ENCODE data around the gene PRKCZ. TPM values are rescaled to one million over a fixed set of nuclear protein-coding genes. Genes with fewer than 3 reads are reported as not detected.

The PRKCZ gene
- total and polyA plus RNA-seq, 2 experiments from 2014 or later, result 1.4 to 2.8 TPM

GRCh38 chr1:2074396-2074795 lies 24.2 kb downstream of the PRKCZ start:
- 39 to 40% methylated on average over 17 to 19 of the region's 19 CpGs for WGBS, 2 experiments (ENCODE audit: low coverage in 1 of 2, low lambda C conversion rate in 2 of 2, missing lambda C conversion rate in 2 of 2)
- no peak for DNase-seq
- H3K9me3 ChIP-seq (ENCODE audit: low read depth), result no peaks in the 10 kb centered on the region
- in situ Hi-C loops (cut with MboI), result no loop called here
- no peak overlapping the region for H3K27ac ChIP-seq
- no peaks in the 10 kb centered on the region for H3K9me2 ChIP-seq (ENCODE audit: insufficient read depth)
- no peaks in the 10 kb centered on the region for H3K4me1 ChIP-seq (ENCODE audit: insufficient read depth)
- peak overlapping the region; percentile 96; the same call in 1 of the 2 replicates for H2AFZ ChIP-seq
- H3K9ac ChIP-seq, result peak overlapping the region; percentile 71
- no peaks in the 10 kb centered on the region for H3K36me3 ChIP-seq (ENCODE audit: low read depth)
- no peaks in the 10 kb centered on the region for H3K27me3 ChIP-seq (replicated peaks; ENCODE audit: insufficient read depth)
- H4K20me1 ChIP-seq (ENCODE audit: insufficient read depth), result no peaks in the 10 kb centered on the region
- peak overlapping the region; percentile 76; the same call in 1 of the 2 replicates for H3K4me3 ChIP-seq
- H3K79me2 ChIP-seq (ENCODE audit: insufficient read depth), result no peaks in the 10 kb centered on the region
- TF ChIP-seq EZH2 (IDR thresholded peaks at IDR 0.05; ENCODE audit: insufficient read depth, poor library complexity, severe bottlenecking) (no peak), EZH2phosphoT487 (IDR thresholded peaks at IDR 0.05; ENCODE audit: insufficient read depth, low read depth) (no peak)
- peak overlapping the region; percentile 84 for H3K4me2 ChIP-seq (ENCODE audit: unreplicated experiment)
- H3F3A ChIP-seq (ENCODE audit: insufficient read depth), result no peaks in the 10 kb centered on the region

- no peak for TF ChIP-seq EZH2 (IDR thresholded peaks at IDR 0.05; ENCODE audit: insufficient read depth, poor library complexity, severe bottlenecking)
- TF ChIP-seq EZH2phosphoT487 (IDR thresholded peaks at IDR 0.05; ENCODE audit: insufficient read depth, low read depth), result no peak
- 54 to 56% methylated on average over 37 to 38 of the region's 38 CpGs for WGBS, 2 experiments (ENCODE audit: low coverage in 1 of 2, low lambda C conversion rate in 2 of 2, missing lambda C conversion rate in 2 of 2)
- in situ Hi-C loops (cut with MboI), result no loop called here
- Histone ChIP-seq H3K9me3 (ENCODE audit: low read depth) (no peaks in the 10 kb centered on the region), H3K9ac (no peak overlapping the region), H3K4me2 (ENCODE audit: unreplicated experiment) (no peak overlapping the region), H2AFZ (no peak overlapping the region), H3F3A (ENCODE audit: insufficient read depth) (no peaks in the 10 kb centered on the region), H3K36me3 (ENCODE audit: low read depth) (no peaks in the 10 kb centered on the region), H3K4me3 (no peak overlapping the region), H3K27me3 (replicated peaks; ENCODE audit: insufficient read depth) (no peaks in the 10 kb centered on the region), H3K9me2 (ENCODE audit: insufficient read depth) (no peaks in the 10 kb centered on the region), H4K20me1 (ENCODE audit: insufficient read depth) (no peaks in the 10 kb centered on the region), H3K27ac (no peak overlapping the region), H3K79me2 (ENCODE audit: insufficient read depth) (no peaks in the 10 kb centered on the region), H3K4me1 (ENCODE audit: insufficient read depth) (no peaks in the 10 kb centered on the region)
- peak; percentile 50 for DNase-seq
Measured at GRCh38 chr1:2074944-2075740, 24.9 kb downstream of the PRKCZ start.

DNA sequence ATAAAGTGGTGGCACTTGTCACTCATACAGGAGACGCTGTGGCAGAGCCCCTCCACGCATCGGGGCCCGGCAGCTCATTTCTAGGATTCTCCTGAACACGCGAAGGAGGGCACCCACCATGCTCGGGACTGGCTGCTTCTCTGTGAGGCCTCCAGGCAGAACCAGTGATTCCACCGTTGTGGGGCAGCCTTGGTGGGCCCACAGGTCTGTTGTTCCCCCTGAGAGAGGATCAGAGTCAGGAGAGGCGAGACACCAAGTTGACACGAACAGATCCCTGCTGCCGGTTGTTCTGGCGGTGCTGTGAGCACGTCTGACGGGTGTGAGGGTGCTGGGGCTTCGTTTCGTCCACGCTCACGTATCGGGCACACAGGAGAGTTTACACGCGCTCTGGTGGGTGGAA lies 26.6 kb downstream of the PRKCZ start:
- 71 to 75% methylated on average over 21 of the region's 21 CpGs for WGBS, 2 experiments (ENCODE audit: low coverage in 1 of 2, low lambda C conversion rate in 2 of 2, missing lambda C conversion rate in 2 of 2)
- Histone ChIP-seq H4K20me1 (ENCODE audit: insufficient read depth) (no peaks in the 10 kb centered on the region), H3K4me1 (ENCODE audit: insufficient read depth) (no peaks in the 10 kb centered on the region), H2AFZ (no peak overlapping the region), H3K9me3 (ENCODE audit: low read depth) (no peaks in the 10 kb centered on the region), H3K79me2 (ENCODE audit: insufficient read depth) (no peaks in the 10 kb centered on the region), H3K36me3 (ENCODE audit: low read depth) (no peaks in the 10 kb centered on the region), H3K27ac (no peak overlapping the region), H3K9me2 (ENCODE audit: insufficient read depth) (no peaks in the 10 kb centered on the region), H3K4me3 (no peak overlapping the region), H3K27me3 (replicated peaks; ENCODE audit: insufficient read depth) (no peaks in the 10 kb centered on the region), H3K4me2 (ENCODE audit: unreplicated experiment) (no peak overlapping the region), H3F3A (ENCODE audit: insufficient read depth) (no peaks in the 10 kb centered on the region), H3K9ac (no peak overlapping the region)
- TF ChIP-seq EZH2 (IDR thresholded peaks at IDR 0.05; ENCODE audit: insufficient read depth, poor library complexity, severe bottlenecking) (no peak), EZH2phosphoT487 (IDR thresholded peaks at IDR 0.05; ENCODE audit: insufficient read depth, low read depth) (no peak)
- in situ Hi-C loops (cut with MboI), result no loop called here
- no peak for DNase-seq

DNA sequence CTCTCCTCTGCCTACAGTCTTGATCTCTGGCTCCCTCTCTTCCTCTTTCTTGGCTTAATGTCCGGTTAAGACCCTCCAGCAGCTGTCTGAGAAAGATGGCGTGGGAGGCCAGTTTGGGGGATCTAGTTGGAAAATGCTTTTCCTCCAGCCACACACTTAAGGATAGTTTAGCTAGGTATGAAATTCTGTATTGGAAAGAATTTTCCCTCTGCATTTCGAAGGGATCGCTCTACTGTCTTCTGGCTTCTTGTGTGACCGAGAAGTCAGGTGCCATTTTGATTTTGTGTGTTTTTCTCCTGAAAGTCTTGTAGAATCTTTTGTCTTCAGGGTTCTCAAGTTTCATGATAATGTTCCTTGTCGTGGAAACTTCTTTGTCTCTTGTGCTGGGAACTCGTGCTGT lies 28.0 kb downstream of the PRKCZ start:
- Histone ChIP-seq H3K79me2 (ENCODE audit: insufficient read depth) (no peaks in the 10 kb centered on the region), H3K27me3 (replicated peaks; ENCODE audit: insufficient read depth) (no peaks in the 10 kb centered on the region), H3K27ac (no peak overlapping the region), H3K9me3 (ENCODE audit: low read depth) (no peaks in the 10 kb centered on the region), H2AFZ (no peak overlapping the region), H4K20me1 (ENCODE audit: insufficient read depth) (no peaks in the 10 kb centered on the region), H3K4me3 (no peak overlapping the region), H3K9ac (no peak overlapping the region), H3F3A (ENCODE audit: insufficient read depth) (no peaks in the 10 kb centered on the region), H3K36me3 (ENCODE audit: low read depth) (no peaks in the 10 kb centered on the region), H3K4me2 (ENCODE audit: unreplicated experiment) (no peak overlapping the region), H3K9me2 (ENCODE audit: insufficient read depth) (no peaks in the 10 kb centered on the region), H3K4me1 (ENCODE audit: insufficient read depth) (no peaks in the 10 kb centered on the region)
- no peak for TF ChIP-seq EZH2 (IDR thresholded peaks at IDR 0.05; ENCODE audit: insufficient read depth, poor library complexity, severe bottlenecking)
- TF ChIP-seq EZH2phosphoT487 (IDR thresholded peaks at IDR 0.05; ENCODE audit: insufficient read depth, low read depth), result no peak
- in situ Hi-C loops (cut with MboI), result no loop called here
- WGBS, 2 experiments (ENCODE audit: low coverage in 1 of 2, low lambda C conversion rate in 2 of 2, missing lambda C conversion rate in 2 of 2), result 73 to 75% methylated on average over 7 of the region's 7 CpGs
- no peak for DNase-seq

All from GM23248 (cell line).